ENCODE results near the gene HDAC4. TPM values are rescaled to one million over a fixed set of nuclear protein-coding genes. Genes with fewer than 3 reads are reported as not detected.

Gene HDAC4
- total and polyA plus RNA-seq, 2 of the 4 experiments (the other 2 are of a cell fraction): 4.1 to 7.2 TPM

DNA sequence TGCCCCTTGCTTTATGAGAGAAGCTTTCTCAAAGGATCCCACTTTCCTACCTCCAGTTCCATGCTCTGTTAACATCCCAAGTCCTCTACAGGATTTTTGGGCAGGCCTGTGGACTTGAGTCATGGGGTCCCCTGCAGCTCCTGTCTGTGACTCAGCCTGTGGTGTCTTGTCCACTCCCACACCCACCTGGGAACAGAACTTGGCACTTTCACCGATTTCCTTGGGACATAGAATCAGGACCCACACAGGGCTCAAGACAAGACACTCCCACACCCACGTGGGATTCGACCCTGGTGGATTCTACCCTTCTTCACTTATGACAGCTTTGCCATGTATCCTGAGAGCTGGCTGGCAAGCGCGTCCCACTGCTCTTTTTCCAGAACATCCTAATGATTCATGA lies 30.7 kb upstream of the HDAC4 start:
- no peak overlapping the region for H3K4me2 ChIP-seq (ENCODE audit: low read depth, low read length)
- no peak overlapping the region for H4K91ac ChIP-seq (ENCODE audit: insufficient read depth, low read depth, low read length)
- peaks cover 2% of the 10 kb centered on the region; the same call in 1 of the 2 replicates for H3K9me3 ChIP-seq (ENCODE audit: control insufficient read depth, insufficient read depth, low read length)
- CTCF ChIA-PET: no interaction called here
- no peaks in the 10 kb centered on the region for H3K4me1 ChIP-seq (ENCODE audit: control insufficient read depth, insufficient read depth, low read length)
- no peak for TF ChIP-seq NFE2L2 (IDR thresholded peaks at IDR 0.05; ENCODE audit: low read depth, low read length)
- TF ChIP-seq CEBPB (IDR thresholded peaks at IDR 0.05; ENCODE audit: low read depth, low read length): no peak
- no peak for TF ChIP-seq CHD1 (IDR thresholded peaks at IDR 0.05; ENCODE audit: low read depth, low read length)
- TF ChIP-seq SMC3 (IDR thresholded peaks at IDR 0.05; ENCODE audit: low read depth, low read length): no peak
- TF ChIP-seq MAZ (IDR thresholded peaks at IDR 0.05; ENCODE audit: borderline replicate concordance, low read depth, low read length): no peak
- TF ChIP-seq POLR2A (IDR thresholded peaks at IDR 0.05; ENCODE audit: low read depth, low read length): no peak
- TF ChIP-seq RAD21 (IDR thresholded peaks at IDR 0.05; ENCODE audit: low read length): no peak
- TF ChIP-seq, protein P1, sequence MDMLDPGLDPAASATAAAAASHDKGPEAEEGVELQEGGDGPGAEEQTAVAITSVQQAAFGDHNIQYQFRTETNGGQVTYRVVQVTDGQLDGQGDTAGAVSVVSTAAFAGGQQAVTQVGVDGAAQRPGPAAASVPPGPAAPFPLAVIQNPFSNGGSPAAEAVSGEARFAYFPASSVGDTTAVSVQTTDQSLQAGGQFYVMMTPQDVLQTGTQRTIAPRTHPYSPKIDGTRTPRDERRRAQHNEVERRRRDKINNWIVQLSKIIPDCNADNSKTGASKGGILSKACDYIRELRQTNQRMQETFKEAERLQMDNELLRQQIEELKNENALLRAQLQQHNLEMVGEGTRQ (IDR thresholded peaks at IDR 0.05; ENCODE audit: low read depth, low read length): no peak
- TF ChIP-seq MXI1 (IDR thresholded peaks at IDR 0.05; ENCODE audit: borderline replicate concordance, low read depth, low read length): no peak
- no peak for TF ChIP-seq BHLHE40 (IDR thresholded peaks at IDR 0.05; ENCODE audit: low read depth, low read length)
- no peak for TF ChIP-seq FOS (IDR thresholded peaks at IDR 0.05; ENCODE audit: low read depth, low read length)
- no peak for TF ChIP-seq MAFK (IDR thresholded peaks at IDR 0.05; ENCODE audit: low read depth, low read length)
- TF ChIP-seq, protein P2, sequence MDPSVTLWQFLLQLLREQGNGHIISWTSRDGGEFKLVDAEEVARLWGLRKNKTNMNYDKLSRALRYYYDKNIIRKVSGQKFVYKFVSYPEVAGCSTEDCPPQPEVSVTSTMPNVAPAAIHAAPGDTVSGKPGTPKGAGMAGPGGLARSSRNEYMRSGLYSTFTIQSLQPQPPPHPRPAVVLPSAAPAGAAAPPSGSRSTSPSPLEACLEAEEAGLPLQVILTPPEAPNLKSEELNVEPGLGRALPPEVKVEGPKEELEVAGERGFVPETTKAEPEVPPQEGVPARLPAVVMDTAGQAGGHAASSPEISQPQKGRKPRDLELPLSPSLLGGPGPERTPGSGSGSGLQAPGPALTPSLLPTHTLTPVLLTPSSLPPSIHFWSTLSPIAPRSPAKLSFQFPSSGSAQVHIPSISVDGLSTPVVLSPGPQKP (IDR thresholded peaks at IDR 0.05; ENCODE audit: borderline replicate concordance, low read depth, low read length): no peak
- no peak for TF ChIP-seq RFX5 (IDR thresholded peaks at IDR 0.05; ENCODE audit: low read depth, low read length)
- no peak overlapping the region for H3K18ac ChIP-seq (ENCODE audit: low read depth, low read length)
- H2AK5ac ChIP-seq (ENCODE audit: low read depth, low read length): no peak overlapping the region
- BruUV-seq (replicated peaks): no TSS peak
- no peak overlapping the region for H3K56ac ChIP-seq (ENCODE audit: extremely low read depth, insufficient read depth, low read length)
- no peak overlapping the region for H3K9ac ChIP-seq (ENCODE audit: low read depth, low read length)
- H3K4ac ChIP-seq (ENCODE audit: low read depth, low read length): no peak overlapping the region
- no peak for ATAC-seq (ENCODE audit: low read depth)
- no peak overlapping the region for H4K5ac ChIP-seq (ENCODE audit: low read depth, low read length)
- in situ Hi-C loops (cut with MboI; ENCODE audit: low sequenced_read_pairs): no loop called here
- no peak overlapping the region for H3K27ac ChIP-seq (ENCODE audit: insufficient read depth, low read length)
- POLR2A ChIA-PET (ENCODE audit: unreplicated experiment): no interaction called here
- no peaks in the 10 kb centered on the region for H4K20me1 ChIP-seq (ENCODE audit: insufficient read depth, low read length)
- no peak overlapping the region for H2BK20ac ChIP-seq (ENCODE audit: low read depth, low read length)
- H3K14ac ChIP-seq (replicated peaks; ENCODE audit: low read depth, low read length): no peak overlapping the region
- H3K27me3 ChIP-seq (ENCODE audit: control insufficient read depth, insufficient read depth, low read length): peaks cover 3% of the 10 kb centered on the region; the same call in 1 of the 2 replicates
- H2AK9ac ChIP-seq (replicated peaks; ENCODE audit: low read depth, low read length, poor library complexity): no peak overlapping the region
- no peak overlapping the region for H2BK15ac ChIP-seq (ENCODE audit: low read depth, low read length)
- intact Hi-C loops (cut with micrococcal nuclease): no loop called here
- DNase-seq: no peak
- no peaks in the 10 kb centered on the region for H3K9me1 ChIP-seq (ENCODE audit: insufficient read depth, low read length)
- H4K8ac ChIP-seq (ENCODE audit: low read depth in 2 of 2, low read length in 2 of 2): no peak overlapping the region
- no peak overlapping the region for H2BK120ac ChIP-seq (ENCODE audit: low read depth, low read length)
- WGBS, 2 experiments (ENCODE audit: extremely low coverage in 2 of 2, insufficient read length in 1 of 2): no CpG with 5 or more reads among the region's 5 CpGs
- no peak overlapping the region for H3K4me3 ChIP-seq (ENCODE audit: insufficient read depth, low read depth, low read length)
- no peaks in the 10 kb centered on the region for H3K36me3 ChIP-seq (ENCODE audit: control insufficient read depth, insufficient read depth, low read length)
- dilution Hi-C loops (cut with HindIII; ENCODE audit: low sequenced_read_pairs, unreplicated experiment): no loop called here
- H2AFZ ChIP-seq (replicated peaks; ENCODE audit: low read length, poor library complexity): no peak overlapping the region
- H3K23ac ChIP-seq (ENCODE audit: low read depth, low read length): no peak overlapping the region
- H3K79me1 ChIP-seq (ENCODE audit: low read depth in 1 of 2, low read length in 2 of 2): no peaks in the 10 kb centered on the region
- H2BK5ac ChIP-seq (ENCODE audit: low read depth, low read length, poor library complexity, severe bottlenecking): no peak overlapping the region

Measured in IMR-90 (cell line).